ENCODE data around the gene CTNND2.

- no peak for TF ChIP-seq CTCF (conservative IDR thresholded peaks at IDR 0.05; ENCODE audit: low read depth, low read length)
- TF ChIP-seq EZH2 (IDR thresholded peaks at IDR 0.05; ENCODE audit: borderline replicate concordance, low read depth, low read length, poor library complexity, severe bottlenecking): no peak
These were observed 40.3 kb downstream of the CTNND2 start for GRCh38 chr5:11863911-11864310.

Data from A673 (cell line).